ENCODE data around the gene XRCC5. TPM values are rescaled to one million over a fixed set of nuclear protein-coding genes. Genes with fewer than 3 reads are reported as not detected.

The XRCC5 gene
- total RNA-seq, 2 donors from 2014 or later, result 492 to 493 TPM

GRCh38 chr2:216066230-216066629 is 42.9 kb upstream of the XRCC5 start:
- Mint-ChIP-seq H3K27me3 (ENCODE audit: insufficient read depth) (no peaks in the 10 kb centered on the region), H3K4me3 (no peak overlapping the region), H3K27ac (no peak overlapping the region), H3K36me3 (ENCODE audit: low read depth) (peaks cover 4% of the 10 kb centered on the region), H3K4me1 (peaks cover 5% of the 10 kb centered on the region), H3K9me3 (no peaks in the 10 kb centered on the region)
- Histone ChIP-seq H3K36me3 (ENCODE audit: control insufficient read depth, insufficient read depth, low read length) (peaks cover 14% of the 10 kb centered on the region), H3K27me3 (ENCODE audit: control insufficient read depth, insufficient read depth, low read length, poor library complexity, severe bottlenecking) (no peaks in the 10 kb centered on the region), H3K27ac (ENCODE audit: low read depth, low read length) (no peak overlapping the region), H3K9me3 (ENCODE audit: control insufficient read depth, low read length) (no peaks in the 10 kb centered on the region), H3K9ac (ENCODE audit: extremely low read depth, low read length, poor library complexity, severe bottlenecking) (no peak overlapping the region), H3K4me1 (ENCODE audit: control insufficient read depth, insufficient read depth, low read length) (no peaks in the 10 kb centered on the region), H3K4me3 (ENCODE audit: low read length) (no peak overlapping the region)
- WGBS, 2 experiments (ENCODE audit: insufficient coverage in 1 of 2, insufficient read length in 1 of 2), result 92 to 100% methylated on average over 2 to 5 of the region's 5 CpGs
- no peak for DNase-seq
- TF ChIP-seq CTCF (conservative IDR thresholded peaks at IDR 0.05), result no peak

- Histone ChIP-seq H3K27me3 (ENCODE audit: control insufficient read depth, insufficient read depth, low read length, poor library complexity, severe bottlenecking) (no peaks in the 10 kb centered on the region), H3K9me3 (ENCODE audit: control insufficient read depth, low read length) (no peaks in the 10 kb centered on the region), H3K4me3 (ENCODE audit: low read length) (no peak overlapping the region), H3K36me3 (ENCODE audit: control insufficient read depth, insufficient read depth, low read length) (peaks cover 10% of the 10 kb centered on the region), H3K27ac (ENCODE audit: low read depth, low read length) (no peak overlapping the region), H3K4me1 (ENCODE audit: control insufficient read depth, insufficient read depth, low read length) (no peaks in the 10 kb centered on the region), H3K9ac (ENCODE audit: extremely low read depth, low read length, poor library complexity, severe bottlenecking) (no peak overlapping the region)
- Mint-ChIP-seq H3K4me1 (peaks cover 10% of the 10 kb centered on the region), H3K27ac (no peak overlapping the region), H3K9me3 (no peaks in the 10 kb centered on the region), H3K4me3 (no peak overlapping the region), H3K27me3 (ENCODE audit: insufficient read depth) (no peaks in the 10 kb centered on the region), H3K36me3 (ENCODE audit: low read depth) (peaks cover 7% of the 10 kb centered on the region)
- no peak for TF ChIP-seq CTCF (conservative IDR thresholded peaks at IDR 0.05)
- no peak for DNase-seq
- WGBS, 2 experiments (ENCODE audit: insufficient coverage in 1 of 2, insufficient read length in 1 of 2), result 89 to 95% methylated on average over 1 to 2 of the region's 2 CpGs
These were observed 40.1 kb upstream of the XRCC5 start for GRCh38 chr2:216069028-216069427.

GRCh38 chr2:216070195-216070594 is 39.0 kb upstream of the XRCC5 start:
- H3K36me3 ChIP-seq (ENCODE audit: control insufficient read depth, insufficient read depth, low read length), result peaks cover 8% of the 10 kb centered on the region
- Mint-ChIP-seq H3K27me3 (ENCODE audit: insufficient read depth) (no peaks in the 10 kb centered on the region), H3K27ac (no peak overlapping the region), H3K36me3 (ENCODE audit: low read depth) (peaks cover 6% of the 10 kb centered on the region), H3K4me3 (no peak overlapping the region), H3K9me3 (no peaks in the 10 kb centered on the region), H3K4me1 (peaks cover 10% of the 10 kb centered on the region)
- no peak overlapping the region for H3K27ac ChIP-seq (ENCODE audit: low read depth, low read length)
- 97 to 99% methylated on average over 6 of the region's 6 CpGs for WGBS, 2 experiments (ENCODE audit: insufficient coverage in 1 of 2, insufficient read length in 1 of 2)
- no peak overlapping the region for H3K4me3 ChIP-seq (ENCODE audit: low read length)
- H3K9me3 ChIP-seq (ENCODE audit: control insufficient read depth, low read length), result no peaks in the 10 kb centered on the region
- no peak overlapping the region for H3K9ac ChIP-seq (ENCODE audit: extremely low read depth, low read length, poor library complexity, severe bottlenecking)
- no peak for DNase-seq
- H3K27me3 ChIP-seq (ENCODE audit: control insufficient read depth, insufficient read depth, low read length, poor library complexity, severe bottlenecking), result no peaks in the 10 kb centered on the region
- H3K4me1 ChIP-seq (ENCODE audit: control insufficient read depth, insufficient read depth, low read length), result no peaks in the 10 kb centered on the region
- TF ChIP-seq CTCF (conservative IDR thresholded peaks at IDR 0.05), result no peak
